Keratinocyte (primary cell): ENCODE results near the gene LAD1. TPM values are rescaled to one million over a fixed set of nuclear protein-coding genes. Genes with fewer than 3 reads are reported as not detected.

Experiments
- DNase-seq: peaks from one replicate; pipeline ENCODE4 v3.0.0-alpha.2; 2011; ENCODE audit warnings: low read depth, missing footprints, low spot score
- FAIRE-seq: peaks from 2 replicates; lab custom pipeline; 2011; peaks lifted over from hg19 to GRCh38; lab: Jason Lieb, UNC
- H2AFZ ChIP-seq: 2 replicates; pipeline ENCODE4 v1.6.0; 2012; ENCODE audit warnings: low read length, control low read depth, inconsistent platforms; ENCODE audit not compliant: control insufficient read depth
- H3K27ac ChIP-seq: 2 replicates; pipeline ENCODE4 v1.5.1; 2011; ENCODE audit warnings: low read length; ENCODE audit not compliant: control insufficient read depth, insufficient read depth
- H3K27me3 ChIP-seq: 3 replicates; pipeline ENCODE4 v1.6.0; 2011; ENCODE audit warnings: low read length; ENCODE audit not compliant: control insufficient read depth, insufficient read depth; ENCODE audit errors: extremely low read depth
- H3K36me3 ChIP-seq, 2 experiments: 2 replicates in 1 of 2; 3 replicates in 1 of 2; pipeline ENCODE4 v1.5.1; 2011; ENCODE audit warnings: low read length in 2 of 2, mild to moderate bottlenecking in 1 of 2; ENCODE audit not compliant: control insufficient read depth in 2 of 2, insufficient read depth in 2 of 2; ENCODE audit errors: extremely low read depth in 1 of 2
- H3K4me1 ChIP-seq: 3 replicates; pipeline ENCODE4 v1.5.1; 2011; ENCODE audit warnings: low read length; ENCODE audit not compliant: control insufficient read depth, insufficient read depth; ENCODE audit errors: extremely low read depth
- H3K4me2 ChIP-seq: 3 replicates; pipeline ENCODE4 v1.6.0; 2011; ENCODE audit warnings: low read depth, low read length; ENCODE audit not compliant: control insufficient read depth, insufficient read depth; ENCODE audit errors: extremely low read depth
- H3K4me3 ChIP-seq, 3 experiments: fragments of 200-600 bp in 1 of 3; sonication (generic) in 1 of 3; 2 replicates in 2 of 3; 3 replicates in 1 of 3; pipeline ENCODE4 v1.5.1; 2011 to 2016; ENCODE audit warnings: low read length in 3 of 3, mild to moderate bottlenecking in 3 of 3, control low read depth in 2 of 3, inconsistent platforms in 1 of 3, low read depth in 1 of 3, mixed read lengths in 1 of 3, mixed run types in 1 of 3, moderate library complexity in 1 of 3; ENCODE audit not compliant: control insufficient read depth in 2 of 3, insufficient read depth in 2 of 3; ENCODE audit errors: extremely low read depth in 1 of 3
- H3K79me2 ChIP-seq: 2 replicates; pipeline ENCODE4 v1.6.0; 2012; ENCODE audit warnings: low read length; ENCODE audit not compliant: control insufficient read depth, insufficient read depth
- H3K9ac ChIP-seq: 3 replicates; pipeline ENCODE4 v1.6.0; 2011; ENCODE audit warnings: low read length; ENCODE audit not compliant: control insufficient read depth, insufficient read depth; ENCODE audit errors: extremely low read depth
- H3K9me1 ChIP-seq: 3 replicates; pipeline ENCODE4 v1.6.0; 2011; ENCODE audit warnings: low read length; ENCODE audit not compliant: control insufficient read depth, insufficient read depth; ENCODE audit errors: extremely low read depth
- H3K9me3 ChIP-seq: 2 replicates; pipeline ENCODE4 v1.5.1; 2012; ENCODE audit warnings: low read depth, low read length; ENCODE audit not compliant: control insufficient read depth
- H4K20me1 ChIP-seq: 3 replicates; pipeline ENCODE4 v1.6.0; 2011; ENCODE audit warnings: low read length; ENCODE audit not compliant: control insufficient read depth, insufficient read depth; ENCODE audit errors: extremely low read depth
- EZH2 ChIP-seq: IDR thresholded peaks from one replicate; pipeline ENCODE4 v1.6.1; 2012; ENCODE audit warnings: inconsistent platforms, mild to moderate bottlenecking, low read length, moderate library complexity
- dilution Hi-C: fragments of 300-500 bp; cut with MboI; formaldehyde crosslinking; loops from one replicate; pipeline ENCODE4 v1.7.0; 2020; ENCODE audit warnings: low sequenced_read_pairs; ENCODE audit not compliant: extremely low pct_ligation_motif_present
- polyA plus RNA-seq, 5 experiments: library from polyadenylated mRNA; depleted of rRNA in 3 of 5; stranded (reverse) in 3 of 5; stranded (forward) in 1 of 5; unstranded in 1 of 5; fragments of >200 nt; gene quantifications; 1 replicate in 1 of 5; 2 replicates in 3 of 5; 3 replicates in 1 of 5; pipeline versions ENCODE4 v1.2.1 to v1.2.3, GENCODE V29; 2011 to 2012; ENCODE audit warnings: missing spikeins in 2 of 5, low read depth in 1 of 5, low replicate concordance in 1 of 5
- TF ChIP-seq, protein P1 (sequence below), 3 experiments: IDR thresholded peaks in 1 of 3; conservative IDR thresholded peaks in 1 of 3; optimal IDR thresholded peaks in 1 of 3; 2 replicates in 2 of 3; 3 replicates in 1 of 3; pipeline versions ENCODE3 to v1.5.1; 2011; ENCODE audit warnings: low read length in 3 of 3, mild to moderate bottlenecking in 3 of 3, moderate library complexity in 2 of 3, control low read depth in 1 of 3, inconsistent platforms in 1 of 3; ENCODE audit not compliant: insufficient read depth in 2 of 3; ENCODE audit errors: extremely low read depth in 1 of 3

Gene LAD1
- polyA plus RNA-seq, 1 donor (not counting 4 experiments of a cell fraction or from before 2014, with no cell fraction given), result 82.9 TPM

GRCh38 chr1:201426479-201427310 is 27.6 kb upstream of the LAD1 start:
- Histone ChIP-seq H3K36me3 (no peaks in the 10 kb centered on the region), H3K79me2 (no peaks in the 10 kb centered on the region), H4K20me1 (no peaks in the 10 kb centered on the region), H3K4me1 (no peaks in the 10 kb centered on the region), H2AFZ (no peak overlapping the region), H3K9me1 (no peaks in the 10 kb centered on the region), H3K27ac (no peak overlapping the region), H3K4me2 (no peak overlapping the region), H3K9me3 (no peaks in the 10 kb centered on the region), H3K9ac (no peak overlapping the region), H3K4me3 (no peak overlapping the region), H3K27me3 (peaks cover 4% of the 10 kb centered on the region)
- no peak for TF ChIP-seq EZH2
- TF ChIP-seq, protein P1, sequence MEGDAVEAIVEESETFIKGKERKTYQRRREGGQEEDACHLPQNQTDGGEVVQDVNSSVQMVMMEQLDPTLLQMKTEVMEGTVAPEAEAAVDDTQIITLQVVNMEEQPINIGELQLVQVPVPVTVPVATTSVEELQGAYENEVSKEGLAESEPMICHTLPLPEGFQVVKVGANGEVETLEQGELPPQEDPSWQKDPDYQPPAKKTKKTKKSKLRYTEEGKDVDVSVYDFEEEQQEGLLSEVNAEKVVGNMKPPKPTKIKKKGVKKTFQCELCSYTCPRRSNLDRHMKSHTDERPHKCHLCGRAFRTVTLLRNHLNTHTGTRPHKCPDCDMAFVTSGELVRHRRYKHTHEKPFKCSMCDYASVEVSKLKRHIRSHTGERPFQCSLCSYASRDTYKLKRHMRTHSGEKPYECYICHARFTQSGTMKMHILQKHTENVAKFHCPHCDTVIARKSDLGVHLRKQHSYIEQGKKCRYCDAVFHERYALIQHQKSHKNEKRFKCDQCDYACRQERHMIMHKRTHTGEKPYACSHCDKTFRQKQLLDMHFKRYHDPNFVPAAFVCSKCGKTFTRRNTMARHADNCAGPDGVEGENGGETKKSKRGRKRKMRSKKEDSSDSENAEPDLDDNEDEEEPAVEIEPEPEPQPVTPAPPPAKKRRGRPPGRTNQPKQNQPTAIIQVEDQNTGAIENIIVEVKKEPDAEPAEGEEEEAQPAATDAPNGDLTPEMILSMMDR (optimal IDR thresholded peaks at IDR 0.05 in 1 of 3, IDR thresholded peaks at IDR 0.05 in 1 of 3, conservative IDR thresholded peaks at IDR 0.05 in 1 of 3; ENCODE audit: extremely low read depth in 1 of 3, insufficient read depth in 2 of 3, low read length in 3 of 3), result no peak
- FAIRE-seq (no peak), DNase-seq (no peak)
- dilution Hi-C loops, result no loop called here

GRCh38 chr1:201424146-201424545 is 25.0 kb upstream of the LAD1 start:
- Histone ChIP-seq H3K9ac (no peak overlapping the region), H3K4me3 (no peak overlapping the region), H3K79me2 (no peaks in the 10 kb centered on the region), H3K9me3 (no peaks in the 10 kb centered on the region), H3K36me3 (no peaks in the 10 kb centered on the region), H3K27me3 (peaks cover 22% of the 10 kb centered on the region), H2AFZ (no peak overlapping the region), H3K27ac (no peak overlapping the region), H4K20me1 (no peaks in the 10 kb centered on the region), H3K4me1 (no peaks in the 10 kb centered on the region), H3K9me1 (no peaks in the 10 kb centered on the region), H3K4me2 (no peak overlapping the region)
- DNase-seq (no peak), FAIRE-seq (no peak)
- TF ChIP-seq EZH2, result no peak
- TF ChIP-seq, protein P1 (optimal IDR thresholded peaks at IDR 0.05 in 1 of 3, IDR thresholded peaks at IDR 0.05 in 1 of 3, conservative IDR thresholded peaks at IDR 0.05 in 1 of 3; ENCODE audit: extremely low read depth in 1 of 3, insufficient read depth in 2 of 3, low read length in 3 of 3), result no peak
- dilution Hi-C loops, result no loop called here
